Stimulated activated CD4-positive, alpha-beta T cell treated with anti-CD3 and anti-CD28 coated beads, Interleukin-1b, Interleukin-23, amount 100 ng/mL, for 48 hours (primary cell): ENCODE measurements around the gene PTPRN2.
"Not testable (repeated sequence)": the region's sequence is repeated elsewhere in the genome, so short reads cannot be mapped to it uniquely, and the experiment has no call there.

Source experiments
- DNase-seq: peaks from one replicate; pipeline ENCODE4 v3.0.0-alpha.2; 2020

PTPRN2 gene

DNA sequence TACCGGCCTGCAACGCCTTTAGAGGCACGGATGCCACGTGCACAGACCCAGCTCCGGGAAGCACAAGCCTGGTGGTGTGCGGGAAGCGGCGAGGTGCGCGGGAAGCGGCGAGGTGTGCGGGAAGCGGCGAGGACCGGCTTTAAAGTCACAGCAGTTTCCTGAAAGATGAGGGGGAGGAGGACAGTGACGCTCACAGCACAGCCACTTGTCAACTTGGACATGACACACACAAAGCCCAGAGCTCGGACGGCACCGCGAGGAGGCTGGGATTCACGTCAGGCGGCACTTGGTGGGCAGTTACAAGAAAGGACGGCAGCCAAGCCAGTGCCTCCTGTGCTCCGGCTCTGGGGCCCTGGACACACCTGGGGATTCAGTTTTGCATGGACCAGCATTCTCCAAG lies 724.9 kb downstream of the PTPRN2 start:
- DNase-seq = no peak

DNA sequence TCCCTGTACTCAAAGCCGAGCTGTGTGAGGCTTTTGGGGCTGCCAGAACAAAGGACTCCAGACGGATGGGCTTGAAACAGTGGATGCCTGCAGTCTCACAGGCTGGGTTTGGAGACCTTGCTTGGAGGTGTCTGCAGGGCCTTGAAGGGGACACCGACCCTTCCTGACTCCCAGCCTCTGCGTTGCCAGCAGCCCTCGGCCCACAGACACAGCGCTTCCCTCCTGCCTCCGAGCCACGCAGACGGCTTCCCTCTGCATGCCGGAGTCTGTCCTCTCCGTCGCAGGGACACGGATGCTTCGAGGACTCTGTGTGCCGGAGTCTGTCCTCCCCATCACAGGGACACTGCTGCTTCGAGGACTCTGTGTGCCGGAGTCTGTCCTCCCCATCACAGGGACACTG lies 726.1 kb downstream of the PTPRN2 start:
- DNase-seq = no peak

DNA sequence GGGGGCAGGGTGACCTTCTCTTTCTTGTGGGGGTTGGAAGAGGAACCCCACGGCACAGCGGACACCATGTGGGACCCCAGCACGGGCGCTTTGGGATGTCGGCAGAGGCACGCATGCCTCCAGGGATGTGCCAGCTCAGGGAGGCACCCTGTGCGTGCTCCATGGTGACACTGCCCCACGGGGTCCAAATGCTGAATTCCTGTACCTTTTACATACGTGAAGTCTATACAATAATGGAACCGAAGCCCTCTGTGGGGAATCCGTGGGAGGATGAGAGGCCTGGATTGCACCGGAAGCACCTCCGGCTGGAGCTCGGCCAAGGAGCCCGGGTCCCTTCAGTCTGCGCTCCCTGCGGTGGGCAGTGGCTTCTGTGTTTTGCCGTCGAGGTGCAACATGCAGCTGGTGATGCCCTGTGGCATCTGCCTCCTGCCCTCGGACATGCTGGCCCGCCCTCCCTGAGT lies 726.6 kb downstream of the PTPRN2 start:
- no peak for DNase-seq

DNA sequence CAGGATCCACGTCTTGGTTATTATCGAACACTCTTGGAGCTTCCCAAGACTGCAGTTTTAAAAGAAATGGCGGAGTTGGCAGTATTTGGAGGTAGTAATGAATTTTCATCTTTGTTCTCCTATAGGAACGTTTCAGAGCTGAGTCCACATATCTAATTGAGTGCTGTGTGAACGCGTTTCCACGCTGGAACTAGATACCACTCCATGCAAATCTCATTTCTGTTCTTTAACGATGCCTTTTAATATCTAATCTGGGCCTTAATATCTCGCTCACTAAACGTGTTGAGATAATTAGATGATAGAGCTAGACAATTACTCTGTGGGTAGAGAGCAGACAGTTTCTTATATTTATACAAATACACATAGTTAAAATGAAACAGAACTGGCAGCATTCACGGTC lies 727.2 kb downstream of the PTPRN2 start:
- no peak for DNase-seq

DNA sequence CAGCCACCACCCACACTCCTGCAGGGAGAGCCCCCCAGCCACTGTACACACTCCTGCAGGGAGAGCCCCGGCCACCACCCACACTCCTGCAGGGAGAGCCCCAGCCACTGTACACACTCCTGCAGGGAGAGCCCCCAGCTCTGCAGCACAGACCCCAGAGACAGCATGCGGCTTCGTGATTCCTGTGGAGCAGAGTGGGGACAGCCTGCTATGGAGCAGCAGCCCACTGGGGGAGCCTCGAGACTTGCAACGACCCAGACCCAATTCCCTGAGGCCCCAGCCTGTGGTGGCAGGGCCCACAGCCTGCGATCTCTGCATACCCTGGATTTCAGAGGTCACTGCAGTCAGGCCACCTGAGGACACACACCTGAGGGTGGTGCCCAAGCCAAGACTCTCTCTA lies 727.7 kb downstream of the PTPRN2 start:
- no peak for DNase-seq

DNA sequence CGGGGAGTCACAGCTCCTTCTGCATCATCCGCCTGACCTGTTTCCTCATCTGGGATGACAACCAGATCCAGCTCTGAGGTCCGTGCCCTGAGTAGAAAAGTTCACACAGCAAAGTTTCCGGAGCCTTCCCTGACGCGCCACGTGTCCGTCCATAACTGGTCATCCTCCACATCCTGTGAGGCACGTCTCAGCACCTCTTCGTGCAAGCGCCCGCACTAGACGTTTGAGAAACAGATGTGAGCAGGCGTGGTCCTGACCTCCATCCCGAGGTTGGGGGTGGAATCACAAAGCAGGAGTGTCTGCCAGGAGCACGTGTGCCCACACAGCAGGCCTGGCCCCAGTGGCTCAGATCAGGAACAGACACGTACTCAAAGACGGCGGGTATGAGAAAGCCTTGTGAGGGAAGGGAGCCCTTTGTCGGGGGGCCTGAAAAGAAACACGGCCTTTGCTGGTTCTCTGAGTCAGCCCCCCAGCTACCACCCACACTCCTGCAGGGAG lies 730.0 kb downstream of the PTPRN2 start:
- no peak for DNase-seq

DNA sequence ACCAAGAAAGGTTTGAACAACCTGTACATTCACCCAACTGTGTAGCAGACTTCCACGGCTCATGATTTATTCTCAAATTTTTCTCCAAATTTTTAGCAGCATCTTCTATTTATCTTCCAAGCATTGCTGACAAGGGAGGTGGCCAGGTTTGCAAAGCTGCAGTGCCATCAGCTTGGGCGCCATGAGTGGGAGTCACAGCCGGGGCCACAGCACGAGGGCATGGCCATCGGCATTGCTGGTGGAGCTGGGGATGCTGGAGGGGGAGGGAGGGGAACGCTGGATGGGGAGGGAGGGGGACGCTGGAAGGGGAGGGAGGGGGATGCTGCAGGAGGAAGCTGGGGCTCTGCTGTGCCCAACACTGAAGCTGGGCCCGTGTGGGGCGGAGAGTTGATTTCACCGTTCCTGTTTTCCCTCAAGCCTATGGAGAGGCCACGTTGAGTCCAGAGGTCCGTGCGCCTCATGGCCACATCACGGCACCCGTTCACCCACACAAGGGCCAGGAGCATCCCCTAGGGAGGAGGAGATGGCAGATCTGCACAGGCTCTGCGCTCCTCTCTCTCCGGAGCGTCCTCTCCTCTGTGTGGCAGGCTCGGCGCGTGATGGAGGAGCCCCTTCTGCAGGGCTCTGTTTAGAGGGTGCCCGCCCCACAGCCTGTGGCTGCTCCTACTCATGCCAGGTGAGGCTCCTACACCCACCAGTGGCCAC lies 730.6 kb downstream of the PTPRN2 start:
- no peak for DNase-seq

DNA sequence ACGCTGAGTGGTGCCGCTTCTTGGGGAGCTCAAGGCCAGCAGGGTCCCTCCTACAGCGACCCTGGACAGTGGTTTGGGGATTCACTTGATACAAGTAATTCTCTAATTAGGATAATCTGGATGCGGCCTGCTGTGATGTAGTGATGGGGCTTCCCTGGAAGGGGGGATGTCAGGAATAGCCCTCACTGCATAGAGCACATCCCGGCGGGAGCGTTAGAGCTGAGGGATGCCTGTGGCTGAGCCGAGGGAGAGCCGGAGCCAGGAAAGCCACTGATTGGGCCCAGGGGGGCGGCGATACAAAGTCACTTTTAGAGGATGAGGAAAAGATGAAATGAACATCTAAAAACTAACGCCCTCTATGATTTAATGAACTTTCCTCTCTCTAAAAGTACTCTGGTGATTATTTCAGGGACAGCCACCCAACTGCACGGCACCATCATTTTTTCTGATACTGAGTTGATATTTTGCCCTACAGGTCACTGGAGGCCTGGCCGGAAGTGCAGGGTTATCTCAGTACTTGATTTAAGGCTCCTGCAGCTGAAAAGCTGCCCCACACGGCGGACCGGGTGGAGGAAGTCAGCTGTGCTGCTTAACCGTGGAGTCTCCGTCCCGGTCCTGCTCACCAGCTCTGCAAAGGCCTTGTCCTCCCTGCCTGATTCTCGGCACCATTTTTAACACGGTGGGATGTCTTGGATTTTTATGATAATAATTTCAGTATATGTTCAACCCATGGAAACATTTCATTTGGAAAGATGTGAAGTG lies 732.0 kb downstream of the PTPRN2 start:
- DNase-seq = no peak

DNA sequence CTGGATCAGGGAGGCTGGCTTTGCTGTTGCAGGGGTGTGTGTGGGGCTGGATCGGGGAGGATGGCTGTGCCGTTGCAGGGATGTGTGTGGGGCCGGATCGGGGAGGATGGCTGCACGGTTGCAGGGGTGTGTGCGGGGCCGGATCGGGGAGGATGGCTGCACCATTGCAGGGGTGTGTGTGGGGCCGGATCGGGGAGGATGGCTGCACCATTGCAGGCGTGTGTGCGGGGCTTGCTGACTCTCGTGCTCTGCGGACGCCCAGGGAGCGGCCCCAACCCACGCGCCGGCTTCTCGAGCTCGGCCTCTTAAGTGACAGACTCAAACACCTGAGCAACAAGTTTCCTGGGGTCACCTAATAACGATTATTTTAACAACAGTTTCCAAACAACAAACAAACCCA lies 732.6 kb downstream of the PTPRN2 start:
- DNase-seq = no peak

DNA sequence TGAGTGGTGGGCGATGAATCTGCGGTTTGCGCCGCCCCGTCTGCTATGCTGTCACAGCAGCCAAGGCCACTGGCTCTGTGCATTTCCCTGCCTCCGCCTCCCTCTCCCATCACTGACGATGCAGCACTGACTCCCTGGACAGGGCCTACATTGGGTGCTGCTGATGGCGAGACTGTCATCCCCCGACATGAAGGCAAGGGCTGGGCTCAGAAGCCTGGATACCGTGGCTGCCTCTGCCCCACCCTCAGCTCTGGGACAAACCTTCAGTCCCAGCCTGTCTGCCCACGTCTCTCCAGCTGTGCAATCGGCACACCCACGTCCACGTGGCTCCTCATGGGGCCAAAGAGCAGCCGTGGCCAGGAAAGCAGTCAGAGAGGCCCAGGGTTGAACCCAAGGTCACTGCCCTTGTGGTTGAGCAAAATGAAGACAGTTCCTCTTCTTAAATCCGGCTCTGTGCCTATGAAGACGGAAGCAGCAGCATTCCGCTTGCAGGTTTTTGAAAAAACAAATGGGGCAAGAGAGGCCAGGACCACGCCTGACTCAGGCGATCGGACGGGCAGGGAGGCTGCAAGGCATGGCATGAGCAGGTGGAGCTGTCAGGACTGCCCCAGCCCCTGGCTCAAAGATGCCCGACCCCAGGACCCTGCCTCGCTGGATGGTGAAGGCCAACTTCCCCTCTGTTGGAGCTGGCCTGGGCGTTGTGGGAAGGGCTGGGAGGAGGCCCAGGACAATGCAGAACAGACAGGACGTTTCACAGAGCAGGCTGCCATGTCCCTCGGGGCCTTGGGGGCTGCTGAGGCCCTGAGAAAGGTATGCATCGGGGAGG lies 733.3 kb downstream of the PTPRN2 start:
- DNase-seq = no peak

DNA sequence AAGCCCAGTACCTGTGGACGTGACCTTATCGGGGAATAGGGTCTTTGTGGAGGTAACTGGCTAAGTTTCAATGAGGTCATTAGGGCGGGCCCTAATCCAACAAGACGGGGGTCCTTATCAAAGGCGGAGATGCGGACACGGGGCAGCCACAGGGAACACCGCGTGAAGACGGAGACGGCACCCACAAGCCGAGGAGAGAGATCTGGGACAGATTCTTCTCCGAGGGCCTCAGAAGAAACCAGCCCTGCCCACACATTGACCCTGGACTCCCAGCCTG lies 733.9 kb downstream of the PTPRN2 start:
- DNase-seq = no peak

DNA sequence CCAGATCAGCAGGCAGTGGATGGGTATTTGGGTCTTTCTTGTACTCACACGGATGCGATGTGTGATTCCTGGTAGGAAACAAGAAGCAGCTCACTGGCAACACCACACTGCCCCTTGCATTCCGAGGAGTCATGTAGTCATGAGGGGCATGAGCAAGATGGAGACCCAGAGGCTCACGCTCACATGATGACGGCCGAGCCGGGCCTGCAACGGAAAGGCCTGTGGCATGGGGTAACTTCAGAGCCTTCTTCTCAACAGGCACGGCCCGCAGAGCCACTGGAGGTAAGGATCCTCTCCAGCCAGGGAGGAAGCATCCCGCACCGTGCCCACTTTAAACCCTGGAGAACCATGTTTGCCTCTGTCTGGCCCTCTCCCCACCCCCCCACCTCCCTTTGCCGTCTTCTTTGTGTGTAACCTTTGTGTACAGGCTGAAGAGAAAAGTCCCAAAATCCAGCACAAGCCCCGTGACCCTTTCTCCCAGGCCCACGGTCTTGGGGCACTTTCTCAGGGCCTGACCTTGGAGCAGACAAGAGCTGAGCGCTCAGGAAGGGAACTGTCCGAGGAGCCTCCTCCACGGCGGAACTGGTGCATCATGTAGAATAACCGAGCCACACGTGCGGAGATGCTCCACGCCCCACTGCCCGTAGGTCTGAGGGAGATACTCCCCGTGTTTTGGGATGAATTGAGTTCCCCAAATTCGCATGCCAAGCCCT lies 734.4 kb downstream of the PTPRN2 start:
- DNase-seq = no peak

DNA sequence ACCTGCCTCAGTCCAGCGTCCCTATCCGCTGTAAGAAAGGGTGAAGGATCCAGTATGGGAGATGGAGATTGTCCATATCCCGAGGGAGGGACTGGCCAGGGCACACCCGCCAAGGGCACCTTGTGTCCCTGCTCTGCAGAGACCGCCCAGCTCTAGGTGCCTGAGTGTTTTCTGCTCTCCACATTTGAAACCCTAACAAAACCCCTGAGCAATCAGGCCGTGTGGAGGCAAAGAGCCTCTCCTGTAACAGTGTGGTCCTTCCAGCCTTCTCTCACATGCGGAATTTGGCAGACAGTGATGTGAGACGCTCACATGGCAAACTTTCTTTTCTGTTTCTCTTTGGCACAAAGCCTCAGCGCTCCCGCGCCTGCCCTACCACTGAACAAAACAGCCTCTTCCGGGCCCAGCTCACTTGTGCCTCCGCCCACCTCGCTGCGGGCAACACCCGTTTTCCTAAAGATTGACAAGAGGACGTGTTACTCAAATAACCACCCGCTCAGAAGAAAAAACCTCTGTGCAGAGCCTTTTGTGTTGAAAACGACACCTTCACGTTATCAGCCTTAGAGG lies 736.0 kb downstream of the PTPRN2 start:
- DNase-seq = peak; percentile 88

DNA sequence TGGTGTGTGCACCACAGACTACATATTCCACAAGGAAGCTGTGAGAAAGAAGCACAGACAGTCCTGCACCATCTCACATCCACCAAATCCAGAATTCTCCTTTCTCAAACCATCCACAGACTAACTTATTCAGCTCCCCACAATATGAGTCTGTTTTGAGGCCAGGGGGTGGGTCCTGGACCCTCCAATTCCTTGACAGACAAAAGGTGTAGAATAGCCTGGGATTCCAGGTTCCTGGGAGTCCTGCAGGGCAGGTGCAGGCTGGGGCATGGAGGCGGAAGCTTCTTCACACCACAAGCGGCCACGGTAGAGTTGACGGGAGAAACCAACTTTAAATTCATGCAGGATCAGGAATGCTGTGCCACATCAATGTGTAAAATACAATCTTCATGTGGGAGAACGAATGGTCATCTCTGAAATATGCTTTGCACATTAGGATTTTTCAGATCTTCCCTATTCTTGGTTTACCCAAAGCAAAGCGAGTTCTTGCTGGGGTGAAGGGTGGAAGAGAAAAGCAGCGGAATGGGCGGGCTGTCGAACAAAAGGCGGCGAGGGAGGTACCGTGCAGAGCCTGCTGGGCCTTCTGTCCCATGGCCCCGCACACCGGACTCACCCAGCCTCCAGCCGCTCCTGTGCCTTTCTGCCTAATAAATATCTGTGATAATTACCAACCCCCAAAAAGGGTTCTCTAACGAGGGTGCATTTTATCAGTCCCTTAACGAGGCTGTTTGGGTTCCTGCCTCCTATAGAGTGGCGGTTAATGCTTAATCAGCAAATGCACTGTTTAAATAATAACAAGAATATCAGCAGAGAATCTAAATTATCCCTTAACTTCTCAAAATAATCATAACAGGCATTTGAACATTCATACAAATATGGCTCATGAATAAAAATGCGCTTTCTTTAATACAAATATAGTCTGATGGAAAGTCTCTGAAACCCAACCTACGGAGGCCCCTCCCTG lies 736.9 kb downstream of the PTPRN2 start:
- DNase-seq = no peak

DNA sequence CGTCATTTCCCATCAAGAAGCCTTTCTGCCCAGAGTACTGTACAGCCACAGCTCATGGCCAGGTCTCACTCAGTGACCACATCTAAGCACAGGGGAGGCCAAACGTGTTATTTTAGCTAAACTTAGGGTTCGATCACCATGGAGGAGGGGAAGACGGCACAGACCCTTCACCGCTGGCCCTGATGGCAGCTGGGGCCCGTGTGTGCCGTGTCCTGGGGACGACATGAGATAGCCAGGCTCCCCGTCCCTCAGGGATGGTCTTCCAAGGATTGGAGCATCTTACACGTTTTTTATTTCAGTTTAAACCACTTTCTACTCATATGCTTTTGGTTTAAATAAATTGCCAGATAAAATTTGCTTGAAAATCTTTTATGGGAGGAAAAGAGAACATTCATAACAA lies 737.9 kb downstream of the PTPRN2 start:
- DNase-seq = no peak

DNA sequence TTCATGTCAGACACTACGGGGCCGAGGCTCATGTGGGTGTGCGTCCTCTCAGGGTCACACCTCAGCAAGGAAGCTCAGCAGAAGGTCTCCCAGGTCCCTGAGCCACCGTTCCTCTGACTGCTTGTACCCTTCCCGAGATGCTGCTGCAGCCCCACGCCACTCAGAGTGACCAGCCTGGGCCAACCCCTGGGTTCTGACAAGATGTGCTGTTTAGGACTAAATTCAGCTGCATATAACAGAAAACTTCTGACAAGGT lies 738.4 kb downstream of the PTPRN2 start:
- no peak for DNase-seq

DNA sequence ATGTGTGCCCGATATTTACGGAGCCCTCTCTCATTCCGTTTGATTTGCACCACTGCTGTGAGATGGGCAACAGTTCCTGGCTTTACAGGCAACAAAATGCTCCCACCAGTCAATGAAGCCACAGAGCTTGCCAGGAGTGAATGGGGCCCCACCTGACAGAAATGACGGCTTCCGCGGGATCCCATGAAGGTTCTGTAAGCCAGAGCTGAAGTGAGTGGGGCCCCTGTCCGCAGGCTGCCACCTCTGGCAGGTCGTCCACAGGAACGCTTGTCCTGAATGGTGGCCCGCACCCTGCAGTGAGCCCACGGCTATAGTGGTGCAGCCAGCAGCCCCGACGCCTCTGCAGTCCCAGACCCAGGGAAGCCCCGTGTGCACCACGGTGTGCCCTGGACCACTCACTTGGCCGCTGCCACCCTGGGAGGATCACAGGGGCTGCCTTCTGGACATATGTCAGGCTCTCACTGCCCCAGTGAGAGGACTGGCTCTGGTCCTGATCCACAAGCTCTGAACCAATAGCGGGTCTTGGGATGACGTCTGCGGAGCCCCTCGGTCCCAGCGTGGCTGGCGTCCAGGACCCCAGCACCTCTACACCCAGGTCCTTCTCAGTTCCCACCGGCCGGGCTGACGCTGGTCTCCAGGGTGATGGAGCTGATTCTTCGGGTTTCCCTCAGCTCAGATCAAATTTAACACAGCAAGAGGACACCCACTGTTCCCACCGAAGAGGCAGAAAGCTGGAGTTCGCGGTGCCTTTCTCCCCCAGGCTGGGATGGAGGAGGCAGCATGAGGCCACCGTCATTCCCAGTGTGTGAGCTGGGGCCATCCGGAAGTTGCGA lies 738.9 kb downstream of the PTPRN2 start:
- no peak for DNase-seq

DNA sequence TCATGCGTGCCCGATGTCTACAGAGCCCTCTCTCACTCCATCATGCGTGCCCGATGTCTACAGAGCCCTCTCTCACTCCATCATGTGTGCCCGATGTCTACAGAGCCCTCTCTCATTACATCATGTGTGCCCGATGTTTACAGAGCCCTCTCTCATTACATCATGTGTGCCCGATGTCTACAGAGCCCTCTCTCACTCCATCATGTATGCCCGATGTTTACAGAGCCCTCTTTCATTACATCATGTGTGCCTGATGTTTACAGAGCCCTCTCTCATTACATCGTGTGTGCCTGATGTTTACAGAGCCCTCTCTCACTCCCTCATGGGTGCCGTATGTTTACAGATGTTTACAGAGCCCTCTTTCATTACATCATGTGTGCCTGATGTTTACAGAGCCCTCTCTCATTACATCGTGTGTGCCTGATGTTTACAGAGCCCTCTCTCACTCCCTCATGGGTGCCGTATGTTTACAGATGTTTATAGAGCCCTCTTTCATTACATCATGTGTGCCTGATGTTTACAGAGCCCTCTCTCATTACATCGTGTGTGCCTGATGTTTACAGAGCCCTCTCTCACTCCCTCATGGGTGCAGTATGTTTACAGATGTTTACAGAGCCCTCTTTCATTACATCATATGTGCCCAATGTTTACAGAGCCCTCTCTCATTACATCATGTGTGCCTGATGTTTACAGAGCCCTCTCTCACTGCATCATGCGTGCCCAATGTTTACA lies 739.7 kb downstream of the PTPRN2 start:
- not testable (repeated sequence) for DNase-seq

DNA sequence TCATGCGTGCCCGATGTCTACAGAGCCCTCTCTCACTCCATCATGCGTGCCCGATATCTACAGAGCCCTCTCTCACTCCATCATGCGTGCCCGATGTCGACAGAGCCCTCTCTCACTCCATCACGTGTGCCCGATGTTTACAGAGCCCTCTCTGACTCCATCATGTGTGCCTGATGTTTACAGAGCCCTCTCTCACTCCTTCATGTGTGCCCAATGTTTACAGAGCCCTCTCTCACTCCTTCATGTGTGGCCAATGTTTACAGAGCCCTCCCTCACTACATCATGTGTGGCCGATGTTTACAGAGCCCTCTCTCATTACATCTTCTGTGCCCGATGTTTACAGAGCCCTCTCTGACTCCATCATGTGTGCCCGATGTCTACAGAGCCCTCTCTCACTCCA lies 740.9 kb downstream of the PTPRN2 start:
- DNase-seq = not testable (repeated sequence)

DNA sequence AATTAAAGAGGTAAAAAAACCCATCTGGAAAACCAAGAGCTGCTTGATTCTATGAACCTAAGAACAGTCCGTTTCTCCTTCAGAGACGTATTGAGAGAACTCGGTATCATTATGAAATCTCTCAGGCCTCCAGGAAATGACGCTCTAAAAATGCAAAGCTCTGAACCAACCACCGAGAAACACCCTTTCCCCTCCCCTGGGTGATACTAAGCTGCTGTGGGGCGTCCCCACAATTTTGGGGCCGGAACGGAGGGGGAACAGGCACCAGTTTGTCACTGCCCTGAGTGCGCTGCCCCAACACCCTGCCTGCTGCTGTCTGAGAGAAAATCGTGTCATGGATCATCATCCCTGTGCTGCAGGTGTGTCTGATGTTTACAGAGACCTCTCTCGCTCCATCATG lies 741.4 kb downstream of the PTPRN2 start:
- no peak for DNase-seq
